Activated CD8-positive, alpha-beta T cell treated with anti-CD3 and anti-CD28 coated beads for 36 hours (primary cell): Measurements from ENCODE around the gene ANKRD33. TPM values are rescaled to one million over a fixed set of nuclear protein-coding genes. Genes with fewer than 3 reads are reported as not detected.

Source experiments
- ATAC-seq: fragments of 200-7000 bp; cut with Tn5 transposase; one replicate; pipeline ENCODE4 v1.10.0; 2021; ENCODE audit warnings: mild to moderate bottlenecking, moderate library complexity
- CTCF ChIA-PET: fragments of 350-600 bp; sonication (Branson Sonifier 250); formaldehyde crosslinking; loops from one replicate; lab custom pipeline; 2021; ENCODE audit warnings: antibody characterized with exemption; lab: Charles Lee
- POLR2A ChIA-PET: fragments of 350-600 bp; sonication (Branson Sonifier 250); formaldehyde crosslinking; loops from one replicate; lab custom pipeline; 2021; ENCODE audit warnings: antibody characterized with exemption; lab: Charles Lee
- DNase-seq: peaks from one replicate; pipeline ENCODE4 v3.0.0-alpha.2; 2020
- H3K27ac Mint-ChIP-seq: one replicate; pipeline ENCODE4 v1.8.0; 2021; ENCODE audit warnings: mild to moderate bottlenecking, mixed read lengths
- H3K27me3 Mint-ChIP-seq: one replicate; pipeline ENCODE4 v1.8.0; 2021; ENCODE audit warnings: mixed read lengths
- H3K36me3 Mint-ChIP-seq: one replicate; pipeline ENCODE4 v1.8.0; 2021; ENCODE audit warnings: low read depth, mixed read lengths
- H3K4me1 Mint-ChIP-seq: one replicate; pipeline ENCODE4 v1.8.0; 2021; ENCODE audit warnings: low read depth, mixed read lengths
- H3K4me3 Mint-ChIP-seq: one replicate; pipeline ENCODE4 v1.8.0; 2021; ENCODE audit warnings: mild to moderate bottlenecking, moderate library complexity, mixed read lengths
- H3K9me3 Mint-ChIP-seq: one replicate; pipeline ENCODE4 v1.8.0; 2021; ENCODE audit warnings: mixed read lengths
- CTCF ChIP-seq: fragments of 200-600 bp; IDR thresholded peaks from one replicate; pipeline ENCODE4 v1.8.0; 2022; ENCODE audit warnings: antibody characterized with exemption, mild to moderate bottlenecking
- intact Hi-C: fragments of 100-400 bp; cut with micrococcal nuclease; formaldehyde crosslinking; loops from one replicate; pipeline ENCODE4 v1.10.0; 2022
- total RNA-seq, 2 experiments: library from RNA; stranded (reverse); gene quantifications; one replicate each; pipeline ENCODE4 v1.2.3, GENCODE V29; 2021

The ANKRD33 gene
- total RNA-seq, 2 experiments from 2014 or later = not detected

- ChIA-PET CTCF (interaction anchor here (0.6 to 1.9 kb wide), 5 partner anchors 15 to 154 kb away, joined by 3 to 5 read pairs (median 3); no protein-coding TSS in a partner anchor), POLR2A (no interaction called here)
- Mint-ChIP-seq H3K4me1 (peaks cover 17% of the 10 kb centered on the region), H3K27ac (no peak overlapping the region), H3K4me3 (no peak overlapping the region), H3K27me3 (peaks cover 30% of the 10 kb centered on the region), H3K9me3 (no peaks in the 10 kb centered on the region), H3K36me3 (no peaks in the 10 kb centered on the region)
- DNase-seq = no peak
- intact Hi-C loops = no loop called here
- TF ChIP-seq CTCF = no peak
- no peak for ATAC-seq
These were observed 16.8 kb upstream of the ANKRD33 start for GRCh38 chr12:51871126-51871525.

GRCh38 chr12:51871918-51872688, 15.8 kb upstream of the ANKRD33 start:
- Mint-ChIP-seq H3K27ac (no peak overlapping the region), H3K36me3 (no peaks in the 10 kb centered on the region), H3K27me3 (peaks cover 30% of the 10 kb centered on the region), H3K4me3 (no peak overlapping the region), H3K4me1 (peaks cover 17% of the 10 kb centered on the region), H3K9me3 (no peaks in the 10 kb centered on the region)
- POLR2A ChIA-PET = interaction anchor here (0.7 kb wide), 1 partner anchor 41 kb away, joined by 3 read pairs; no protein-coding TSS in a partner anchor
- DNase-seq = no peak
- intact Hi-C loops = no loop called here
- no peak for ATAC-seq
- CTCF ChIA-PET = interaction anchor here (0.6 to 1.6 kb wide), 4 partner anchors 14 to 153 kb away, joined by 3 read pairs; no protein-coding TSS in a partner anchor
- no peak for TF ChIP-seq CTCF

- H3K36me3 Mint-ChIP-seq = no peaks in the 10 kb centered on the region
- no peak overlapping the region for H3K27ac Mint-ChIP-seq
- no peak for ATAC-seq
- peaks cover 25% of the 10 kb centered on the region for H3K27me3 Mint-ChIP-seq
- no peak for DNase-seq
- ChIA-PET CTCF (interaction anchor here (1.6 to 1.9 kb wide), 2 partner anchors 52 to 153 kb away, joined by 3 to 4 read pairs; no protein-coding TSS in a partner anchor), POLR2A (no interaction called here)
- TF ChIP-seq CTCF = no peak
- intact Hi-C loops = no loop called here
- H3K9me3 Mint-ChIP-seq = no peaks in the 10 kb centered on the region
- H3K4me3 Mint-ChIP-seq = no peak overlapping the region
- H3K4me1 Mint-ChIP-seq = peaks cover 17% of the 10 kb centered on the region
These were observed 15.3 kb upstream of the ANKRD33 start for GRCh38 chr12:51872689-51872981.

- no peak for ATAC-seq
- ChIA-PET POLR2A (no interaction called here), CTCF (interaction anchor here (1.9 to 2.6 kb wide), 2 partner anchors 9 to 53 kb away, joined by 4 to 20 read pairs; no protein-coding TSS in a partner anchor)
- no peak for TF ChIP-seq CTCF
- Mint-ChIP-seq H3K4me3 (no peak overlapping the region), H3K36me3 (no peaks in the 10 kb centered on the region), H3K27ac (no peak overlapping the region), H3K9me3 (no peaks in the 10 kb centered on the region), H3K27me3 (peaks cover 20% of the 10 kb centered on the region), H3K4me1 (peaks cover 15% of the 10 kb centered on the region)
- DNase-seq = no peak
- intact Hi-C loops = no loop called here
These were observed 14.5 kb upstream of the ANKRD33 start for GRCh38 chr12:51873251-51873994.
